ENCODE measurements around the gene FFAR3.
A peak's percentile ranks its signal among the peaks of the same experiment; 100 is the strongest.

Gene FFAR3, protein sequence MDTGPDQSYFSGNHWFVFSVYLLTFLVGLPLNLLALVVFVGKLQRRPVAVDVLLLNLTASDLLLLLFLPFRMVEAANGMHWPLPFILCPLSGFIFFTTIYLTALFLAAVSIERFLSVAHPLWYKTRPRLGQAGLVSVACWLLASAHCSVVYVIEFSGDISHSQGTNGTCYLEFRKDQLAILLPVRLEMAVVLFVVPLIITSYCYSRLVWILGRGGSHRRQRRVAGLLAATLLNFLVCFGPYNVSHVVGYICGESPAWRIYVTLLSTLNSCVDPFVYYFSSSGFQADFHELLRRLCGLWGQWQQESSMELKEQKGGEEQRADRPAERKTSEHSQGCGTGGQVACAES

DNA sequence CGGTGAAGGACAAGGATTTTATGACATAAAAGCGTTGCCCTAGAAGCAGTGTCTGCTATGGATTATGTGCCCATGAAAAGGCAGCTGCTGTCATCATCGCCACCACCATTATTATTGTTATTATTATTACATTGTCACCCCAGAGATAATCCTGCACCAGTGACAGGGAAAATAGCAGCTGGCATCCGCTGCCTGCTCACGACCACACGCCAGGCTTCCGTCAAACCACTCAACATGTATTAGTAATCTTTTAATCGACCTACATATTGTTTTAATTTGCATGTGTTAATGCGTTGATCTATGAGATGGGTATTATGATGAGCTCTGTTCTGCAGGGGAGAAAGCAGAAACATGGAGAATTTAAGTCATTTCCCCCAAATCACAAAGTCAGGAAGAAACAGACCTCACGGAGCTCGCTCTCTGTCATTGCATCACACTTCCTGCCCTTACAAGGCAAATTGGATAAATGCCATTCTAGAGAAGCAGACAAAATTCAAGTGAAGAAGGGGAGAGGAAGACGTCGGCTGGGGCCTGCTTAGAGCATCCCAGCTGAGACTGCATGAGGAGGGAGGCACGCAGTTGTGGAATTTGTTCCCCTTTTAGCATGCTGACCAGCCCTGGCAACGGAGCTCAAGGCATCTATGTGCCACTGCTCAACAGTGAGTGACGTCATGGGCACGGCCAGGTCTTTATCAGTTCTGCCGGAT lies at the start of gene FFAR3:
FFAR3 (plus strand) TSS at position 594 of the 707 bp plus-strand sequence. CDS start 431 bp downstream, outside the sequence.
- peak; percentile 55 for DNase-seq
- in situ Hi-C loops (cut with MboI; ENCODE audit: low pct_unique_long_range_greater_than_20kb, low sequenced_read_pairs) = no loop called here

GRCh38 chr19:35308910-35309309 lies 49.4 kb upstream of the FFAR3 start:
- no peak for DNase-seq
- in situ Hi-C loops (cut with MboI; ENCODE audit: low pct_unique_long_range_greater_than_20kb, low sequenced_read_pairs) = no loop called here

DNA sequence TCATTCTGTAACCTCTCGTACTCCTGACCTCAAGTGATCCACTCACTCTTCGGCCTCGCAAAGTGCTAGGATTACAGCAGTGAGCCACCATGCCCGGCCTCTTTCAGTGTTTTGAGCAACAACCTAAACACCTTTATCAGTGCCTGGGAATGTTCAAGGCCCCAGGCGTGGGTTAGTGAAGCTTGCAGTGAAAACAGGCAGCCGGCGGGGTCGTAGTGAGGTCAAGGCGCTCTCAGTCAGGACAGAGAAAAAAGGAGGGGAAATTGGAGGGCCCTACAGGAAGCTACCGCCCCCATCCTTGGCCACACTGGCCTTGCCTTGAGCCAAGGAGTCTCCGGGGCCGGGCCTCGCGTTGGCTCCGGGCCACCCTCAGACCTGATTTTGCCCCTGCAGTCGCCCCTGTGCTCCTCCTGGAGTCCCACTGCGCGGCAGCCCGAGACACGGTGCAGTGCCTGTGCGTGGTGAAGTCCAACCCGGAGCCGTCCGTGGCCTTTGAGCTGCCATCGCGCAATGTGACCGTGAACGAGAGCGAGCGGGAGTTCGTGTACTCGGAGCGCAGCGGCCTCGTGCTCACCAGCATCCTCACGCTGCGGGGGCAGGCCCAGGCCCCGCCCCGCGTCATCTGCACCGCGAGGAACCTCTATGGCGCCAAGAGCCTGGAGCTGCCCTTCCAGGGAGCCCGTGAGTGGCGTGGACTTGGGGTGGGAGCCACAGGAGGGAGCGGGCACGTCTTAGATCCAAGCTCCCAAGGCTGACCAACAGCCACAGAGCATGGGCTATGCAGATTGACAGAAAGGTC lies 48.6 kb upstream of the FFAR3 start:
- in situ Hi-C loops (cut with MboI; ENCODE audit: low pct_unique_long_range_greater_than_20kb, low sequenced_read_pairs) = no loop called here

GRCh38 chr19:35310331-35310730 lies 47.9 kb upstream of the FFAR3 start:
- DNase-seq = no peak

More for the DNA sequence above, 48.6 kb upstream of the FFAR3 start:
- no peak for DNase-seq

GRCh38 chr19:35310811-35311465 lies 47.3 kb upstream of the FFAR3 start:
- in situ Hi-C loops (cut with MboI; ENCODE audit: low pct_unique_long_range_greater_than_20kb, low sequenced_read_pairs) = no loop called here
- no peak for DNase-seq

More at GRCh38 chr19:35310331-35310730, 47.9 kb upstream of the FFAR3 start:
- in situ Hi-C loops (cut with MboI; ENCODE audit: low pct_unique_long_range_greater_than_20kb, low sequenced_read_pairs) = no loop called here

GRCh38 chr19:35311901-35312665 lies 46.2 kb upstream of the FFAR3 start:
- in situ Hi-C loops (cut with MboI; ENCODE audit: low pct_unique_long_range_greater_than_20kb, low sequenced_read_pairs) = no loop called here
- no peak for DNase-seq

DNA sequence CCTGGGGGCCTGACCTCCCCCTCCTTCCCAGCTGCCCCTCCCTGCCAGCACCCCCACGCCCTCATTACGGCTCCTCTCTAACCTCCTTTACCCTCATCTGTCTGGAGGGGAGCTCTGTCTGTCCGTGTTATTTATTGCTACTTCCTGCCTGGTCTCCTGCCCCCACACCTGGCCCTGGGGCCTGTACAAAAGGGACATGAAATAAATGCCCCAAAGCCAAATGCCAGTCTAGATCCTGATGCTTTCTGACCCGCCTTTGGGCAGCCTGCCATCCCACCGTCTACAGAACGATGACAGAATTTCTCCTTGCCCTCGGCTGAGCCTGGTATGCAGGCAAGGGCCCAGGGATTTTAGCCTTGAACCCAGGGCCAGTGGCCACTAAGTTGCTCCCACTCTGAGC lies 44.7 kb upstream of the FFAR3 start:
- in situ Hi-C loops (cut with MboI; ENCODE audit: low pct_unique_long_range_greater_than_20kb, low sequenced_read_pairs) = no loop called here
- no peak for DNase-seq

- in situ Hi-C loops (cut with MboI; ENCODE audit: low pct_unique_long_range_greater_than_20kb, low sequenced_read_pairs) = no loop called here
- DNase-seq = no peak
These were observed 44.2 kb upstream of the FFAR3 start for GRCh38 chr19:35314031-35314430.

- DNase-seq = no peak
- in situ Hi-C loops (cut with MboI; ENCODE audit: low pct_unique_long_range_greater_than_20kb, low sequenced_read_pairs) = no loop called here
These were observed 43.3 kb upstream of the FFAR3 start for GRCh38 chr19:35314858-35315470.

GRCh38 chr19:35315883-35316282 lies 42.4 kb upstream of the FFAR3 start:
- no peak for DNase-seq
- in situ Hi-C loops (cut with MboI; ENCODE audit: low pct_unique_long_range_greater_than_20kb, low sequenced_read_pairs) = no loop called here

- in situ Hi-C loops (cut with MboI; ENCODE audit: low pct_unique_long_range_greater_than_20kb, low sequenced_read_pairs) = no loop called here
- no peak for DNase-seq
These were observed 41.7 kb upstream of the FFAR3 start for GRCh38 chr19:35316560-35316959.

DNA sequence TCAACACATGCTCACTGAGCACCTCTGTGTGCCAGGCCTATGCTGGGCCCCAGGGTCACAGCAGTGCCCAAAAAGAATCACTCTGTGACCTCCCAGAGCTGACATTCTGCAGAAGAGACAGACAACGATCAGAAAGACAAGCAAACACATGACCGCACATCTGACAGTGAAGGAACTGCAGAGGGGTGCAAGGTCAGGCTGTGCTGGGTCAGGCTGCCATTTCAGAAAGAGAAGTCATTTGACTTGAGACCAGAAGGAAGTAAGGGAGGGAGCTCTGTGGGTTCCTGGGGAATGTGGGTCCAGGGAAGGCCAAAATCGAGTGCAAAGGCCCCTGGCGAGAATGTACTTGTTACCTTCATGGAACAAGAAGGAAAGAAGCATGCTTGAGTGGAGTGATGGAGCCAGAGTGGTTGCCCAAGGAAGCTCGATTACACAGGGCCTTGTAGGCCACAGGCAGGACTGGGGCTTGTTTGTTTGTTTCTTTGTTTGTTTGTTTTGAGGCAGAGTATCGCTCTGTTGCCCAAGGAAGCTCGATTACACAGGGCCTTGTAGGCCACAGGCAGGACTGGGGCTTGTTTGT lies 40.7 kb upstream of the FFAR3 start:
- in situ Hi-C loops (cut with MboI; ENCODE audit: low pct_unique_long_range_greater_than_20kb, low sequenced_read_pairs) = no loop called here
- no peak for DNase-seq

GRCh38 chr19:35318679-35319448 lies 39.4 kb upstream of the FFAR3 start:
- DNase-seq = no peak
- in situ Hi-C loops (cut with MboI; ENCODE audit: low pct_unique_long_range_greater_than_20kb, low sequenced_read_pairs) = no loop called here

DNA sequence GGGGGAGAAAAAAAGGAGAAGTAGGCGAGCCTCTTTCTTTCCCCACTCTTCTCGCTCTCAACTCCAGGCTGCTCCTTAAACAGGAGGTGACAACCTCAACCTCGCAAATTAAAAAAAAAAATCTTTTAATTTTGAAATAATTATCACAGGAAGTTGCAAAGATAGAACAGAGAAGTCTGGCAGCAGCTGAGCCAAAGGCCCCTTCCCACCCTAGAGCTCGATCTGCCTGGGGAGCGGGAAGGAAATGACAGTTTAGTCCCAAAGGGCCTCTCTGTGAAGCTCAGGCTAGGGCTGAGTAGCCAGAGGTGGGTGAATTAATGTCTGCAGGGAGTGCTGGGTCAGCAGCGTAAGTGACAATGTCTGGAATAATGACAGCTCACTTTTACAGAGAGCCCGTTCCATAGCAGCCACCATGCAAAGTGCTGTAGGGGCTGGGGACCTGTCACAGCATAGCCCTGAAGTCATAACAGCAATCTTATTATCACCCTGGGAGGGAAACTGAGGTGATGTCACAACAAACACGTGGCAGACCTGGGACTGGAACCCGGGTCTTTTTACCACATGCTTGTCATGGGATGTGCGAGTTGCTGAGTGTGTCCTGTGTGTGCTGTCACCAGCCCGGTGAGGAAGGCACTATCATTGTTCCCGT lies 38.1 kb upstream of the FFAR3 start:
- DNase-seq = peak; percentile 14
- in situ Hi-C loops (cut with MboI; ENCODE audit: low pct_unique_long_range_greater_than_20kb, low sequenced_read_pairs) = no loop called here

DNA sequence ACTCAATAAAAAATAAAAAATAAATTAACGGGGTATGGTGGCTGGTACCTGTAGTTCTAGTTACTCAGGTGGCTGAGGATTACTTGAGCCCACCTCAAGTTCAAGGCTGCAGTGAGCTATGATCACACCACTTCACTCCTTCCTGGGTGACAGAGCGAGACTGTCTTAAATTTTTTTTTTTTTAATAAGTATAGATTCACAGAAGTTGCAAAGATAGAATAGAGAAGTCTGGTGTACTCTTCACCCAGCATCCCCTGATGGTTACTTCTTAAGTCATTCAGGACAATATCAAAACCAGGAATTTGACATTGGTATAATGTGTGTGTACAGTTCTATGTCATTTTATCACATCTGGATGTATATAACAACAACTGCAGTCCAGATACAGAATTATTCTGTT lies 37.0 kb upstream of the FFAR3 start:
- no peak for DNase-seq
- in situ Hi-C loops (cut with MboI; ENCODE audit: low pct_unique_long_range_greater_than_20kb, low sequenced_read_pairs) = no loop called here

- in situ Hi-C loops (cut with MboI; ENCODE audit: low pct_unique_long_range_greater_than_20kb, low sequenced_read_pairs) = no loop called here
- DNase-seq = no peak
These were observed 36.2 kb upstream of the FFAR3 start for GRCh38 chr19:35322014-35322413.

DNA sequence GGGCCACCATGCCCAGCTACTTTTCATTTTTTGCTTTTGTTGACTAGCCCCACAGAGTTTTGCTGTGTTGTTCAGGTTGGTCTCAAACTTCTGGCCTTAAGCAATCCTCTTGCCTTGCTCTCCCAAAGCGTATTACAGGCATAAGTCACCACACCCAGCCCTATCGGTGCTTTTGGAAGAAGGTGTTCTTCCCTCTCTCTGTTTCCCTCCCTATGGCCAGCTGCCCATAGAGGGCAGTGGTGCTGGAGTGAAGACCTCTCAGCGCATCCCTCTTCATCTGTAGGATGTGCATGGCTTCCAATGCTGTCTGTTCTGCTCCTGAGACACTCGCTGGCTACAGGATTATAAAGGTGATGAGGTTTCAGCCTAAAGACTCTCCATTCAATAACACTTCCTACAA lies 30.6 kb upstream of the FFAR3 start:
- peak; percentile 20 for DNase-seq
- in situ Hi-C loops (cut with MboI; ENCODE audit: low pct_unique_long_range_greater_than_20kb, low sequenced_read_pairs) = no loop called here

Data from KBM-7 (cell line).